ENCODE data around the gene VMO1. TPM values are rescaled to one million over a fixed set of nuclear protein-coding genes. Genes with fewer than 3 reads are reported as not detected.

Gene VMO1
- total and polyA plus RNA-seq, 9 of the 15 experiments (the other 6 are each of a cell fraction or from before 2014, with no cell fraction given): 0.31 TPM; not detected in 8

GRCh38 chr17:4735876-4736651, 50.1 kb downstream of the VMO1 start (continued):
- TF ChIP-seq, protein P1, sequence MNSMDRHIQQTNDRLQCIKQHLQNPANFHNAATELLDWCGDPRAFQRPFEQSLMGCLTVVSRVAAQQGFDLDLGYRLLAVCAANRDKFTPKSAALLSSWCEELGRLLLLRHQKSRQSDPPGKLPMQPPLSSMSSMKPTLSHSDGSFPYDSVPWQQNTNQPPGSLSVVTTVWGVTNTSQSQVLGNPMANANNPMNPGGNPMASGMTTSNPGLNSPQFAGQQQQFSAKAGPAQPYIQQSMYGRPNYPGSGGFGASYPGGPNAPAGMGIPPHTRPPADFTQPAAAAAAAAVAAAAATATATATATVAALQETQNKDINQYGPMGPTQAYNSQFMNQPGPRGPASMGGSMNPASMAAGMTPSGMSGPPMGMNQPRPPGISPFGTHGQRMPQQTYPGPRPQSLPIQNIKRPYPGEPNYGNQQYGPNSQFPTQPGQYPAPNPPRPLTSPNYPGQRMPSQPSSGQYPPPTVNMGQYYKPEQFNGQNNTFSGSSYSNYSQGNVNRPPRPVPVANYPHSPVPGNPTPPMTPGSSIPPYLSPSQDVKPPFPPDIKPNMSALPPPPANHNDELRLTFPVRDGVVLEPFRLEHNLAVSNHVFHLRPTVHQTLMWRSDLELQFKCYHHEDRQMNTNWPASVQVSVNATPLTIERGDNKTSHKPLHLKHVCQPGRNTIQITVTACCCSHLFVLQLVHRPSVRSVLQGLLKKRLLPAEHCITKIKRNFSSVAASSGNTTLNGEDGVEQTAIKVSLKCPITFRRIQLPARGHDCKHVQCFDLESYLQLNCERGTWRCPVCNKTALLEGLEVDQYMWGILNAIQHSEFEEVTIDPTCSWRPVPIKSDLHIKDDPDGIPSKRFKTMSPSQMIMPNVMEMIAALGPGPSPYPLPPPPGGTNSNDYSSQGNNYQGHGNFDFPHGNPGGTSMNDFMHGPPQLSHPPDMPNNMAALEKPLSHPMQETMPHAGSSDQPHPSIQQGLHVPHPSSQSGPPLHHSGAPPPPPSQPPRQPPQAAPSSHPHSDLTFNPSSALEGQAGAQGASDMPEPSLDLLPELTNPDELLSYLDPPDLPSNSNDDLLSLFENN (IDR thresholded peaks at IDR 0.05; ENCODE audit: low read depth in 2 of 2, low read length in 2 of 2): no peak
- no peak for TF ChIP-seq PTTG1 (tag; IDR thresholded peaks at IDR 0.05; ENCODE audit: low read depth)
- TF ChIP-seq, protein P2, sequence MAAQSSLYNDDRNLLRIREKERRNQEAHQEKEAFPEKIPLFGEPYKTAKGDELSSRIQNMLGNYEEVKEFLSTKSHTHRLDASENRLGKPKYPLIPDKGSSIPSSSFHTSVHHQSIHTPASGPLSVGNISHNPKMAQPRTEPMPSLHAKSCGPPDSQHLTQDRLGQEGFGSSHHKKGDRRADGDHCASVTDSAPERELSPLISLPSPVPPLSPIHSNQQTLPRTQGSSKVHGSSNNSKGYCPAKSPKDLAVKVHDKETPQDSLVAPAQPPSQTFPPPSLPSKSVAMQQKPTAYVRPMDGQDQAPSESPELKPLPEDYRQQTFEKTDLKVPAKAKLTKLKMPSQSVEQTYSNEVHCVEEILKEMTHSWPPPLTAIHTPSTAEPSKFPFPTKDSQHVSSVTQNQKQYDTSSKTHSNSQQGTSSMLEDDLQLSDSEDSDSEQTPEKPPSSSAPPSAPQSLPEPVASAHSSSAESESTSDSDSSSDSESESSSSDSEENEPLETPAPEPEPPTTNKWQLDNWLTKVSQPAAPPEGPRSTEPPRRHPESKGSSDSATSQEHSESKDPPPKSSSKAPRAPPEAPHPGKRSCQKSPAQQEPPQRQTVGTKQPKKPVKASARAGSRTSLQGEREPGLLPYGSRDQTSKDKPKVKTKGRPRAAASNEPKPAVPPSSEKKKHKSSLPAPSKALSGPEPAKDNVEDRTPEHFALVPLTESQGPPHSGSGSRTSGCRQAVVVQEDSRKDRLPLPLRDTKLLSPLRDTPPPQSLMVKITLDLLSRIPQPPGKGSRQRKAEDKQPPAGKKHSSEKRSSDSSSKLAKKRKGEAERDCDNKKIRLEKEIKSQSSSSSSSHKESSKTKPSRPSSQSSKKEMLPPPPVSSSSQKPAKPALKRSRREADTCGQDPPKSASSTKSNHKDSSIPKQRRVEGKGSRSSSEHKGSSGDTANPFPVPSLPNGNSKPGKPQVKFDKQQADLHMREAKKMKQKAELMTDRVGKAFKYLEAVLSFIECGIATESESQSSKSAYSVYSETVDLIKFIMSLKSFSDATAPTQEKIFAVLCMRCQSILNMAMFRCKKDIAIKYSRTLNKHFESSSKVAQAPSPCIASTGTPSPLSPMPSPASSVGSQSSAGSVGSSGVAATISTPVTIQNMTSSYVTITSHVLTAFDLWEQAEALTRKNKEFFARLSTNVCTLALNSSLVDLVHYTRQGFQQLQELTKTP (IDR thresholded peaks at IDR 0.05; ENCODE audit: low read depth in 1 of 2, partially characterized antibody in 2 of 2): no peak
- no peak for TF ChIP-seq CREBBP (IDR thresholded peaks at IDR 0.05; ENCODE audit: low read depth, low read length)
- no peak for TF ChIP-seq ZSCAN29 (IDR thresholded peaks at IDR 0.05)
- no peak for TF ChIP-seq FOXA1 (IDR thresholded peaks at IDR 0.05; ENCODE audit: borderline replicate concordance)
- no peak for TF ChIP-seq XRCC5 (IDR thresholded peaks at IDR 0.05; ENCODE audit: low read depth, low read length)
- no peak for TF ChIP-seq SMAD4 (CRISPR knock-in tag; conservative IDR thresholded peaks at IDR 0.05)
- TF ChIP-seq TGIF2 (CRISPR knock-in tag; IDR thresholded peaks at IDR 0.05): no peak
- no peak for TF ChIP-seq KLF6 (CRISPR knock-in tag; IDR thresholded peaks at IDR 0.05; ENCODE audit: borderline replicate concordance)
- TF ChIP-seq HOMEZ (CRISPR knock-in tag; IDR thresholded peaks at IDR 0.05): no peak
- TF ChIP-seq ZNF184 (CRISPR knock-in tag; IDR thresholded peaks at IDR 0.05): no peak
- TF ChIP-seq, protein P3, sequence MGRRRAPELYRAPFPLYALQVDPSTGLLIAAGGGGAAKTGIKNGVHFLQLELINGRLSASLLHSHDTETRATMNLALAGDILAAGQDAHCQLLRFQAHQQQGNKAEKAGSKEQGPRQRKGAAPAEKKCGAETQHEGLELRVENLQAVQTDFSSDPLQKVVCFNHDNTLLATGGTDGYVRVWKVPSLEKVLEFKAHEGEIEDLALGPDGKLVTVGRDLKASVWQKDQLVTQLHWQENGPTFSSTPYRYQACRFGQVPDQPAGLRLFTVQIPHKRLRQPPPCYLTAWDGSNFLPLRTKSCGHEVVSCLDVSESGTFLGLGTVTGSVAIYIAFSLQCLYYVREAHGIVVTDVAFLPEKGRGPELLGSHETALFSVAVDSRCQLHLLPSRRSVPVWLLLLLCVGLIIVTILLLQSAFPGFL (CRISPR knock-in tag; IDR thresholded peaks at IDR 0.05): no peak
- no peak for TF ChIP-seq LEF1 (IDR thresholded peaks at IDR 0.05)
- no peak for TF ChIP-seq SNAPC5 (CRISPR knock-in tag; IDR thresholded peaks at IDR 0.05)
